K562 treated with DMSO at 1 percent for 4 hours (cell line): ENCODE data around the gene RORC. TPM values are rescaled to one million over a fixed set of nuclear protein-coding genes. Genes with fewer than 3 reads are reported as not detected.

ENCODE experiments used
- total RNA-seq: library from RNA; unstranded; fragments of 300-600 nt; gene quantifications from 2 replicates; pipeline ENCODE4 v1.2.3, GENCODE V29; 2022; ENCODE audit not compliant: insufficient read depth

The RORC gene
- total RNA-seq, result not detected in 2 replicates

DNA sequence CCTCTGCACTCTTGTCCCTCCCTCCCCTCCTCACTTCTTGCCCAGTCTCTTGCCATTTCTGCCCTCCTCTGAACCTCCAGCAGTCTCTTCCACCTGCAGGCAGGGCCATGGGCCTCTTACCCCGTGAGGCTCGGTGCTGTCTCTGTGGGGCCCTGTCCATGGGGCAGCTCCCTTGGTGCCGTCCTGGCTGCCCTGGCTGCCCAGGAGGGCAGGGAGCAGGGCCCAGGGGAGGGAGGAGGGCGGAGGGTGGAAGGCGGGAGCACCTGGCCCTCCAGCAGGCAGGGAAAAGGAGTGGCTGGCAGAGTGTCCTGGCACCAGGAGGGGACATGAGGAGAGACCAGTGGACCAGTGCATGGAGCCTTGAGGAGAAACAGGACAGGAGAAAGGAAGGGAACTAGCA lies at the start of gene RORC:
RORC (minus strand) TSS at position 198 of the 400 bp plus-strand sequence; CDS start at position 160, 38 bp downstream.

GRCh38 chr1:151853411-151853943 lies 21.9 kb upstream of the RORC start, which contains the start of gene THEM5:
Gene THEM5, minus strand, starts transcription at chr1:151853712. Its CDS starts 147 bp downstream, at chr1:151853565.

GRCh38 chr1:151839457-151840403 lies 8.1 kb upstream of the RORC start, which contains the start of gene C2CD4D:
Gene C2CD4D, minus strand, starts transcription at chr1:151839820. Its CDS starts 831 bp downstream, at chr1:151838989.

GRCh38 chr1:151805066-151805820 lies 26.4 kb downstream of the RORC start, which contains the start of gene LINGO4:
Gene LINGO4, minus strand, starts transcription at chr1:151805419. Its CDS starts 2,715 bp downstream, at chr1:151802704.

DNA sequence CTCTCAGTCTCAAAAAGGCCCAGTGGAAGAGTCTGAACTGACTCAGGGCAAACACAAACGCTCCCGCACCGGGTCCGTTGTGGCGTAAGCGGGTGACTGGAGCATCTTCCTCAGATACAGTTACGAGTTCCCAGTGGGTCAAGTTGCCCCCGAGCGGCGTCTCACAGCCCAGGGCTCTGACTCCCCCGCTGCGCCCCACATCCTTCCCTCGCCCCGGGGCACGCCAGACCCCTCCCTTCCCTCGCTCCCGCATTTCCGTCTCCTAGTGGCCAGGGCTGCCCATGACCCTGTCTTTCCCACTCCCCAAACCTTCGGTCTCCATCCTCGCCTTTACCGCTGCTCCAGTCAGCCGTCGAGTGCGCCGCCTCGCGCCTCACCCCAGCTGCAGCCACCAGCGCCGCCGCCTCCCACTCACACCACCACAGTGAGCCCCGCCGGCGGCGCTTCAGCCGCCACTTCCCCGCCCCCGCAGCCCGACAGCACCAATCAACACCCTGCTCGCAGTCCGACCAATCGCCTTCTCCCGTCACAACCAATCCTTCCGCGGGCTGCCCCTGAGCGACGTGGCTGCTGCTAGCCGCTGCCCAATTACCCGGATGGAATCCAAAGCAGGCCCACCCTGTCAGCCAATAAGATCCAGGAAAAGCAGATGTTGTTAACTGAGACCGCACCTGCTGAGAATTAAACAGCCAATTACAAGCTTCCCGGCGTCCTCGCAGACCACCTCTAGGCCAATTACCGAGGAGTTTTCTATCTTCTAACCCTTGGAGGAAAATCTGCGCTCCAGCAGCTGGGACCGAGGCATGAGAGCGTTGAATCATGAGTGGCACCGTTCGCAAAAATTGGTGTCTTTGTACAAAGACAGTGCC lies 41.3 kb downstream of the RORC start, which contains the start of gene TDRKH:
TDRKH (minus strand) TSS at position 430 of the 869 bp plus-strand sequence. CDS start 7,478 bp downstream, outside the sequence.

DNA sequence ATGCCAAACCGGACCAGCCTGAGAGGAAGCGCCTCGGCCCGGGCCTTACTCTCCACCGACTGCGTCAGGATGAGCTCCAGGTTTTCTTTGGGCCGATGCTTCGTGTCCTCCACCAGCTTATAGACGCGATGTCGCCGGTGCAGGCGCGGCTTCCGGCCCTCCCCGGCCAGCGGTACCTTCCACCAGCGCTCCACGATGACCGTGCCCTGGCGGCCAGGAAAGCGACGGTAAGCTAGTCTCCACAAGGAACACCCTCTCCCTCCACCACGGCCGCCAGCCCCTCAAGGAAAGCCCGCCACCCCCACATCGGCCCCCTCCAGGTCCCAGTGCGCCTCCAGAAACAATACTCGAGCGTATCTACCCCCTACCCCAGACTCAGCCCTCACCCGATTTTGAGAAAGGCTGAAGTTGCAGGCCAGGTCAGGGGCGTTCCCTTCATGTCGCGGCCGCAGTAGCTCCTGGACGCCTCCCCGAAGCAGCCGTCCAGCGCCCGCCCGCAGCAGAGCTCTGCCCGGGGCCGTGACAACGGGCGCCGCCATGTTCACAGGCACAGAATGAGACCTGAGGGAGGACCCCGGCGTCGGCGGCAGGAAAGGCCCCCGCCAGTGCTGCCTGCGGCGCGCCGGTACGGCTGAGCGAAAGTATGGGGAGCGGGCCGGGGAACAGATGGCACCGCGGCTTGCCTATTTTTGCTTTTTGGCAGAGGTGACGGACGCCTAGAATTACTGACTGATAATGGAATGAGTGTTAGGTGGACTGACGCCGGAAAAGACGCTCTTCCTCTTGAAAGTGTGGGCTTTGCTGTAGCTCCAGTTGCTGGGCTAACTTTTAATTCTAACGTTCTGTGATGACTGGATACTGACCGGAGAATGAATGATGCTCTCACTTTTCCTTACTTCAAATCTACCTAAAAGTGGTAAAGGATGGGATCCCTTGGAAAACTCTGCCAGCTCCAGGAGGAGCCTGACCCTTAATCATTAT lies 68.4 kb downstream of the RORC start, which contains the start of gene MRPL9:
MRPL9 (minus strand) TSS at position 556 of the 981 bp plus-strand sequence; CDS start at position 539, 17 bp downstream.

Other genes with a start within 250 kb of the RORC start
- 3.8 and 4.0 TPM in 2 replicates for gene SNX27, start 219.8 kb downstream of the RORC start, total RNA-seq
- not detected in 2 replicates for gene CELF3, start 115.0 kb downstream of the RORC start, total RNA-seq
- gene RIIAD1, start 110.3 kb downstream of the RORC start, total RNA-seq, result not detected in 2 replicates
- gene MRPL9, start 68.3 kb downstream of the RORC start, total RNA-seq, result 77.1 and 79.2 TPM in 2 replicates
- 5.4 and 6.6 TPM in 2 replicates for gene TDRKH, start 41.3 kb downstream of the RORC start, total RNA-seq
- gene LINGO4, start 26.4 kb downstream of the RORC start, total RNA-seq, result not detected in 2 replicates
- gene C2CD4D, start 8.0 kb upstream of the RORC start, total RNA-seq, result not detected in 2 replicates
- gene THEM5, start 21.9 kb upstream of the RORC start, total RNA-seq, result not detected in 2 replicates
- 16.5 and 18.7 TPM in 2 replicates for gene THEM4, start 77.7 kb upstream of the RORC start, total RNA-seq
- not detected in 2 replicates for gene S100A10, start 162.1 kb upstream of the RORC start, total RNA-seq
- gene S100A11, start 205.2 kb upstream of the RORC start, total RNA-seq, result 490 and 598 TPM in 2 replicates